ENCODE results near the gene TRMT6.

TRMT6 gene

GRCh38 chr20:5887386-5887785 lies 62.9 kb downstream of the TRMT6 start:
- no peak for TF ChIP-seq ZFX (IDR thresholded peaks at IDR 0.05)
- no peak for TF ChIP-seq CTCF (conservative IDR thresholded peaks at IDR 0.05)
- no peak overlapping the region for H3K27ac ChIP-seq

All from C4-2B (cell line).